Kidney (tissue), 14 donors: ENCODE results near the gene SYT17. TPM values are rescaled to one million over a fixed set of nuclear protein-coding genes. Genes with fewer than 3 reads are reported as not detected.
A peak's percentile ranks its signal among the peaks of the same experiment; 100 is the strongest.

ENCODE experiments used
- DNase-seq, 5 donors: peaks; one replicate each; pipeline ENCODE4 v3.0.0-alpha.2; 2013 to 2020
- FAIRE-seq: peaks from 2 replicates; lab custom pipeline; 2012; peaks lifted over from hg19 to GRCh38; lab: Jason Lieb, UNC
- H3K27ac ChIP-seq, 2 donors: one replicate each; pipeline ENCODE4 v1.7.0; 2013; ENCODE audit warnings: low read depth in 2 of 2, low read length in 2 of 2, inconsistent platforms in 1 of 2
- H3K27me3 ChIP-seq: one replicate; pipeline ENCODE4 v1.7.1; 2013; ENCODE audit warnings: low read length, inconsistent platforms; ENCODE audit not compliant: control insufficient read depth, insufficient read depth
- H3K36me3 ChIP-seq, 3 donors: one replicate each; pipeline versions ENCODE4 v1.7.0 to v1.7.1; 2013; ENCODE audit warnings: low read length in 3 of 3, control low read depth in 1 of 3, inconsistent platforms in 1 of 3; ENCODE audit not compliant: insufficient read depth in 3 of 3, control insufficient read depth in 2 of 3
- H3K4me1 ChIP-seq, 3 donors: one replicate each; pipeline versions ENCODE4 v1.7.0 to v1.7.1; 2013; ENCODE audit warnings: low read length in 3 of 3, inconsistent platforms in 1 of 3, low read depth in 1 of 3; ENCODE audit not compliant: control insufficient read depth in 2 of 3, insufficient read depth in 2 of 3
- H3K4me3 ChIP-seq, 3 donors: one replicate each; pipeline versions ENCODE4 v1.7.0 to v1.8.1; 2013; ENCODE audit warnings: low read length in 3 of 3, control low read depth in 1 of 3, inconsistent platforms in 1 of 3
- H3K9ac ChIP-seq, 3 donors: one replicate each; pipeline versions ENCODE4 v1.7.0 to v1.7.1; 2013; ENCODE audit warnings: low read length in 3 of 3, control low read depth in 1 of 3, inconsistent platforms in 1 of 3
- H3K9me3 ChIP-seq, 3 donors: one replicate each; pipeline versions ENCODE4 v1.7.0 to v1.7.1; 2013; ENCODE audit warnings: low read length in 3 of 3, control low read depth in 1 of 3, inconsistent platforms in 1 of 3; ENCODE audit not compliant: control insufficient read depth in 2 of 3, insufficient read depth in 1 of 3
- CTCF ChIP-seq: IDR thresholded peaks from 3 replicates; pipeline ENCODE4 v1.5.1; 2012; ENCODE audit warnings: mild to moderate bottlenecking, moderate library complexity, borderline replicate concordance; ENCODE audit not compliant: insufficient read depth; ENCODE audit errors: extremely low read depth
- intact Hi-C: fragments of 100-400 bp; cut with DNase I; formaldehyde crosslinking; loops from one replicate; pipeline ENCODE4 v1.11.1; 2022
- polyA plus RNA-seq: library from polyadenylated mRNA; stranded (reverse); fragments of 350-450 nt; fragmentation: Illumina TruSeq; extraction: RNeasy Lipid Tissue Mini Kit (QIAGEN cat#74804); gene quantifications from one replicate; pipeline ENCODE4 v1.2.3, GENCODE V29; 2014; ENCODE audit warnings: low read depth, low replicate concordance; ENCODE audit not compliant: insufficient read depth
- total RNA-seq: library from RNA; stranded (reverse); fragmentation: NEBNext Ultra II Directional; extraction: Animal tissue kit (Norgen Biotek cat#: 25700); gene quantifications from one replicate; pipeline ENCODE4 v1.2.1, GENCODE V29; 2021
- donor health status: control.
- donor health status: control.
- donor health status: control.
- donor health status: control.
- donor health status: control.
- donor health status: DM: yes; HTN: yes; CAD: no.
- donor health status: Normal renal cell carcinoma (clear cell type).

SYT17 gene
- total and polyA plus RNA-seq, 2 donors from 2014 or later, result 5.8 to 8.8 TPM

GRCh38 chr16:19305443-19305842 is 137.4 kb downstream of the SYT17 start:
- no peak overlapping the region for H3K9ac ChIP-seq
- no peak for TF ChIP-seq CTCF
- H3K27ac ChIP-seq, result no peak overlapping the region
- no peak for DNase-seq
- no peaks in the 10 kb centered on the region for H3K4me1 ChIP-seq
- no peaks in the 10 kb centered on the region for H3K9me3 ChIP-seq
- no peak for FAIRE-seq
- H3K27me3 ChIP-seq, result no peaks in the 10 kb centered on the region
- intact Hi-C loops, result no loop called here
- H3K36me3 ChIP-seq, result no peaks in the 10 kb centered on the region
- no peak overlapping the region for H3K4me3 ChIP-seq

GRCh38 chr16:19307587-19308241 is 139.7 kb downstream of the SYT17 start:
- no peak for FAIRE-seq
- no peak for TF ChIP-seq CTCF

GRCh38 chr16:19308392-19308791 is 140.4 kb downstream of the SYT17 start:
- Histone ChIP-seq H3K9me3 (no peaks in the 10 kb centered on the region), H3K4me1 (no peaks in the 10 kb centered on the region), H3K9ac (no peak overlapping the region), H3K4me3 (no peak overlapping the region), H3K36me3 (no peaks in the 10 kb centered on the region), H3K27ac (no peak overlapping the region), H3K27me3 (no peaks in the 10 kb centered on the region)
- no peak for FAIRE-seq
- TF ChIP-seq CTCF, result no peak
- intact Hi-C loops, result no loop called here
- no peak for DNase-seq

More at GRCh38 chr16:19307587-19308241, 139.7 kb downstream of the SYT17 start:
- no peaks in the 10 kb centered on the region for H3K4me1 ChIP-seq
- H3K9me3 ChIP-seq, result no peaks in the 10 kb centered on the region
- no peak overlapping the region for H3K9ac ChIP-seq
- no peaks in the 10 kb centered on the region for H3K36me3 ChIP-seq
- H3K27ac ChIP-seq, result no peak overlapping the region
- intact Hi-C loops, result no loop called here
- DNase-seq, result peak in 4 of 5 donors; percentile 27 to 42 (median 36)
- no peaks in the 10 kb centered on the region for H3K27me3 ChIP-seq
- no peak overlapping the region for H3K4me3 ChIP-seq
